CD4-positive, alpha-beta memory T cell (primary cell): Measurements from ENCODE around the gene DPM2. TPM values are rescaled to one million over a fixed set of nuclear protein-coding genes. Genes with fewer than 3 reads are reported as not detected.
A peak's percentile ranks its signal among the peaks of the same experiment; 100 is the strongest.

Source experiments
- CTCF ChIA-PET: fragments of 350-600 bp; sonication (Branson Sonifier 250); formaldehyde crosslinking; loops from one replicate; lab custom pipeline; 2021; ENCODE audit warnings: inconsistent platforms; ENCODE audit not compliant: partially characterized antibody; lab: Charles Lee
- POLR2A ChIA-PET: fragments of 350-600 bp; sonication (Branson Sonifier 250); formaldehyde crosslinking; loops from one replicate; lab custom pipeline; 2021; ENCODE audit not compliant: partially characterized antibody; lab: Charles Lee
- DNase-seq, 5 donors: peaks; one replicate each; pipeline versions ENCODE4 v3.0.0 to v3.0.0-alpha.2; 2020 to 2022; ENCODE audit warnings: mixed read lengths in 1 of 5
- H3K27ac ChIP-seq: one replicate; pipeline ENCODE4 v1.7.0; 2013; ENCODE audit warnings: low read depth, low read length
- H3K27me3 ChIP-seq: 2 replicates; pipeline ENCODE4 v1.7.0; 2013; ENCODE audit warnings: mild to moderate bottlenecking, low read length, moderate library complexity; ENCODE audit not compliant: insufficient read depth
- H3K36me3 ChIP-seq: 2 replicates; pipeline ENCODE4 v1.7.0; 2013; ENCODE audit warnings: mild to moderate bottlenecking, low read length, moderate library complexity; ENCODE audit not compliant: insufficient read depth
- H3K4me1 ChIP-seq: 2 replicates; pipeline ENCODE4 v1.7.0; 2013; ENCODE audit warnings: mild to moderate bottlenecking, low read length, moderate library complexity; ENCODE audit not compliant: insufficient read depth
- H3K4me3 ChIP-seq, 2 donors: one replicate each; pipeline ENCODE4 v1.7.0; 2013; ENCODE audit warnings: low read length in 2 of 2, mild to moderate bottlenecking in 1 of 2
- H3K9me3 ChIP-seq, 2 donors: one replicate each; pipeline ENCODE4 v1.7.0; 2013; ENCODE audit warnings: low read length in 2 of 2, control low read depth in 1 of 2; ENCODE audit not compliant: control insufficient read depth in 1 of 2
- H3K27ac Mint-ChIP-seq, 7 donors: one replicate each; pipeline ENCODE4 v1.8.0; 2020 to 2021; ENCODE audit warnings: mixed read lengths in 7 of 7, mild to moderate bottlenecking in 6 of 7, inconsistent platforms in 3 of 7, moderate library complexity in 3 of 7
- H3K27me3 Mint-ChIP-seq, 2 donors: one replicate each; pipeline ENCODE4 v1.8.0; 2020 to 2021; ENCODE audit warnings: mixed read lengths in 2 of 2
- H3K36me3 Mint-ChIP-seq, 2 donors: one replicate each; pipeline ENCODE4 v1.8.0; 2020 to 2021; ENCODE audit warnings: mixed read lengths in 2 of 2, inconsistent platforms in 1 of 2, mild to moderate bottlenecking in 1 of 2
- H3K4me1 Mint-ChIP-seq, 4 donors: one replicate each; pipeline ENCODE4 v1.8.0; 2020 to 2021; ENCODE audit warnings: mixed read lengths in 4 of 4, mild to moderate bottlenecking in 1 of 4
- H3K4me3 Mint-ChIP-seq, 8 donors: one replicate each; pipeline ENCODE4 v1.8.0; 2020 to 2021; ENCODE audit warnings: mixed read lengths in 8 of 8, mild to moderate bottlenecking in 7 of 8, moderate library complexity in 6 of 8, inconsistent platforms in 3 of 8
- H3K9me3 Mint-ChIP-seq, 8 donors: one replicate each; pipeline ENCODE4 v1.8.0; 2020 to 2021; ENCODE audit warnings: mixed read lengths in 8 of 8, mild to moderate bottlenecking in 5 of 8, inconsistent platforms in 3 of 8, moderate library complexity in 1 of 8
- intact Hi-C: fragments of 100-400 bp; cut with micrococcal nuclease; formaldehyde crosslinking; loops from one replicate; pipeline ENCODE4 v1.15.1; 2023
- polyA plus RNA-seq, 2 donors: library from polyadenylated mRNA; unstranded; fragments of 300-500 nt; fragmentation: Illumina TruSeq; gene quantifications; one replicate each; pipeline ENCODE4 v1.2.3, GENCODE V29; 2021
- total RNA-seq, 2 experiments: library from RNA; stranded (reverse); gene quantifications; one replicate each; pipeline ENCODE4 v1.2.3, GENCODE V29; 2021

The DPM2 gene
- total and polyA plus RNA-seq, 4 experiments from 2014 or later = 37.0 to 43.1 (median 40.3) TPM

GRCh38 chr9:127958728-127959127 lies 21.1 kb upstream of the DPM2 start:
- Histone ChIP-seq H3K36me3 (peaks cover 6% of the 10 kb centered on the region), H3K4me3 (no peak overlapping the region), H3K27me3 (no peaks in the 10 kb centered on the region), H3K27ac (peak overlapping the region; percentile 14), H3K9me3 (no peaks in the 10 kb centered on the region), H3K4me1 (peaks cover 100% of the 10 kb centered on the region)
- POLR2A ChIA-PET = interaction anchor here (1.6 to 36.2 kb wide), 3 partner anchors 15 to 67 kb away, joined by 6 to 1317 read pairs (median 482); partner anchors contain the start of gene EEIG1
- DNase-seq = no peak
- CTCF ChIA-PET = interaction anchor here (0.9 to 13.9 kb wide), 8 partner anchors 11 to 77 kb away, joined by 3 to 300 read pairs (median 4); partner anchors contain the start of gene DPM2
- no peaks in the 10 kb centered on the region for H3K9me3 Mint-ChIP-seq
- intact Hi-C loops = loop anchor here (5.0 kb wide), 1 partner anchor 124 kb away; no protein-coding TSS in a partner anchor
- peaks cover 30 to 56% of the 10 kb centered on the region in 2 donors for H3K36me3 Mint-ChIP-seq
- H3K4me3 Mint-ChIP-seq = peak overlapping the region in 7 of 8 donors; percentile 6 to 72 (median 53)
- H3K27ac Mint-ChIP-seq = peak overlapping the region; percentile 79 to 97 (median 90)
- no peaks in the 10 kb centered on the region for H3K27me3 Mint-ChIP-seq
- peaks cover 67 to 99% (median 84%) of the 10 kb centered on the region in 4 donors for H3K4me1 Mint-ChIP-seq

- H3K36me3 Mint-ChIP-seq = peaks cover 14 to 46% of the 10 kb centered on the region in 2 donors
- peaks cover 97% of the 10 kb centered on the region for H3K4me1 ChIP-seq
- CTCF ChIA-PET = interaction anchor here (0.7 to 13.9 kb wide), 28 partner anchors 10 to 161 kb away, joined by 3 to 300 read pairs (median 6); partner anchors contain the start of genes DPM2, EEIG1, PIP5KL1 and SLC25A25
Measured at GRCh38 chr9:127955294-127956015, 17.8 kb upstream of the DPM2 start.

GRCh38 chr9:127954831-127955293 lies 17.2 kb upstream of the DPM2 start:
- CTCF ChIA-PET = interaction anchor here (0.7 to 13.9 kb wide), 25 partner anchors 9 to 162 kb away, joined by 3 to 300 read pairs (median 6); partner anchors contain the start of genes DPM2, EEIG1, PIP5KL1 and SLC25A25
- no peaks in the 10 kb centered on the region for H3K27me3 Mint-ChIP-seq
- peaks cover 10 to 46% of the 10 kb centered on the region in 2 donors for H3K36me3 Mint-ChIP-seq
- H3K27ac Mint-ChIP-seq = peak overlapping the region; percentile 86 to 97 (median 93)
- peak overlapping the region; percentile 43 to 80 (median 66) for H3K4me3 Mint-ChIP-seq
- Histone ChIP-seq H3K27me3 (no peaks in the 10 kb centered on the region), H3K27ac (peak overlapping the region; percentile 57), H3K4me1 (peaks cover 97% of the 10 kb centered on the region), H3K4me3 (peak overlapping the region in 1 of 2 donors; percentile 2), H3K36me3 (peaks cover 24% of the 10 kb centered on the region), H3K9me3 (no peaks in the 10 kb centered on the region)
- POLR2A ChIA-PET = interaction anchor here (0.9 to 36.2 kb wide), 11 partner anchors 9 to 138 kb away, joined by 3 to 1317 read pairs (median 6); partner anchors contain the start of genes EEIG1, NAIF1 and SLC25A25
- H3K9me3 Mint-ChIP-seq = no peaks in the 10 kb centered on the region
- intact Hi-C loops = loop anchor here (1.0 to 5.0 kb wide), 4 partner anchors 15 to 127 kb away; no protein-coding TSS in a partner anchor
- peak in 1 of 5 donors; percentile 40 for DNase-seq
- H3K4me1 Mint-ChIP-seq = peaks cover 46 to 92% (median 75%) of the 10 kb centered on the region in 4 donors

More at GRCh38 chr9:127955294-127956015, 17.8 kb upstream of the DPM2 start:
- Mint-ChIP-seq H3K4me3 (peak overlapping the region; percentile 43 to 80 (median 80)), H3K27ac (peak overlapping the region; percentile 86 to 97 (median 93)), H3K4me1 (peaks cover 48 to 92% (median 76%) of the 10 kb centered on the region in 4 donors), H3K9me3 (no peaks in the 10 kb centered on the region), H3K27me3 (no peaks in the 10 kb centered on the region)
- H3K27me3 ChIP-seq = no peaks in the 10 kb centered on the region
- H3K36me3 ChIP-seq = peaks cover 19% of the 10 kb centered on the region
- POLR2A ChIA-PET = interaction anchor here (0.9 to 36.2 kb wide), 11 partner anchors 9 to 117 kb away, joined by 3 to 1317 read pairs (median 6); partner anchors contain the start of genes EEIG1, NAIF1 and SLC25A25
- no peaks in the 10 kb centered on the region for H3K9me3 ChIP-seq
- peak overlapping the region in 1 of 2 donors; percentile 2 for H3K4me3 ChIP-seq
- intact Hi-C loops = loop anchor here (1.0 to 5.0 kb wide), 4 partner anchors 15 to 127 kb away; no protein-coding TSS in a partner anchor
- DNase-seq = peak; percentile 72 to 94 (median 73)
- H3K27ac ChIP-seq = peak overlapping the region; percentile 57

- Histone ChIP-seq H3K27ac (peak overlapping the region; percentile 57), H3K9me3 (no peaks in the 10 kb centered on the region), H3K36me3 (peaks cover 30% of the 10 kb centered on the region), H3K27me3 (no peaks in the 10 kb centered on the region), H3K4me3 (no peak overlapping the region), H3K4me1 (peaks cover 95% of the 10 kb centered on the region)
- DNase-seq = peak in 1 of 5 donors; percentile 37
- no peaks in the 10 kb centered on the region for H3K27me3 Mint-ChIP-seq
- H3K36me3 Mint-ChIP-seq = peaks cover 7 to 37% of the 10 kb centered on the region in 2 donors
- intact Hi-C loops = loop anchor here (2.0 kb wide), 1 partner anchor 73 kb away; no protein-coding TSS in a partner anchor
- peak overlapping the region; percentile 45 to 80 (median 57) for H3K4me3 Mint-ChIP-seq
- peak overlapping the region; percentile 83 to 97 (median 93) for H3K27ac Mint-ChIP-seq
- H3K9me3 Mint-ChIP-seq = no peaks in the 10 kb centered on the region
- CTCF ChIA-PET = interaction anchor here (0.7 to 13.9 kb wide), 12 partner anchors 9 to 163 kb away, joined by 3 to 300 read pairs (median 18); partner anchors contain the start of genes DPM2 and EEIG1
- POLR2A ChIA-PET = interaction anchor here (1.0 to 36.2 kb wide), 7 partner anchors 11 to 139 kb away, joined by 3 to 1317 read pairs (median 23); partner anchors contain the start of gene EEIG1
- H3K4me1 Mint-ChIP-seq = peaks cover 37 to 88% (median 66%) of the 10 kb centered on the region in 4 donors
Measured at GRCh38 chr9:127953768-127954505, 16.3 kb upstream of the DPM2 start.

GRCh38 chr9:127953154-127953553 lies 15.5 kb upstream of the DPM2 start:
- no peak for DNase-seq
- Mint-ChIP-seq H3K4me3 (peak overlapping the region in 3 of 8 donors; percentile 10 to 80 (median 38)), H3K9me3 (no peaks in the 10 kb centered on the region), H3K27me3 (no peaks in the 10 kb centered on the region), H3K4me1 (peaks cover 37 to 87% (median 64%) of the 10 kb centered on the region in 4 donors), H3K36me3 (peaks cover 10 to 41% of the 10 kb centered on the region in 2 donors), H3K27ac (peak overlapping the region in 6 of 7 donors; percentile 75 to 97 (median 91))
- ChIA-PET CTCF (interaction anchor here (3.2 to 13.9 kb wide), 4 partner anchors 12 to 83 kb away, joined by 15 to 300 read pairs (median 82); partner anchors contain the start of genes DPM2 and EEIG1), POLR2A (interaction anchor here (1.3 to 36.2 kb wide), 6 partner anchors 11 to 115 kb away, joined by 4 to 1317 read pairs (median 144); partner anchors contain the start of genes EEIG1 and SLC25A25)
- H3K9me3 ChIP-seq = no peaks in the 10 kb centered on the region
- no peak overlapping the region for H3K4me3 ChIP-seq
- H3K36me3 ChIP-seq = peaks cover 37% of the 10 kb centered on the region
- intact Hi-C loops = no loop called here
- H3K27me3 ChIP-seq = no peaks in the 10 kb centered on the region
- peaks cover 91% of the 10 kb centered on the region for H3K4me1 ChIP-seq
- H3K27ac ChIP-seq = no peak overlapping the region
